Iris pigment epithelial cell (primary cell): ENCODE data around the gene GRAPL.
"Not testable (repeated sequence)": the region's sequence is repeated elsewhere in the genome, so short reads cannot be mapped to it uniquely, and the experiment has no call there.

ENCODE experiments used
- DNase-seq: peaks from one replicate; pipeline ENCODE4 v3.0.0-alpha.2; 2011; ENCODE audit warnings: low read depth

The GRAPL gene

DNA sequence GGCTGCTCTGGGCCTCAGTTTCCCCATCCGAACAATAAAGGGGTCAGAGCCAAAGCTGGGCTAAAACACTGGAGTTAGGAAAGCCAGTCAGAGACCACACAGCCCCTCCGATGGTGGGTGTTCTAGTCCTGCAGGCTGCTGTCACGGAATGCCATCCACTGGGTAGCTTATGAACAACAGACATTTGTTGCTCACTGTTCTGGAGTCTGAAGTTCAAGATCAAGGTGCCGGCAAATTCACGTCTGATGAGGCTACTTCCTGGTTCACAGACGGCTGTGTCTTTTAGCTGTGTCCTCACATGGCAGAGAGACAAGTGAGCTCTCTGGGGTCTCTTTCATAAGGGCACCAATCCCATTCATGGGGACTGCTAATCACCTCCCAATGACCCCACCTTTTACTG, 9.2 kb downstream of the GRAPL start:
- DNase-seq: not testable (repeated sequence)

DNA sequence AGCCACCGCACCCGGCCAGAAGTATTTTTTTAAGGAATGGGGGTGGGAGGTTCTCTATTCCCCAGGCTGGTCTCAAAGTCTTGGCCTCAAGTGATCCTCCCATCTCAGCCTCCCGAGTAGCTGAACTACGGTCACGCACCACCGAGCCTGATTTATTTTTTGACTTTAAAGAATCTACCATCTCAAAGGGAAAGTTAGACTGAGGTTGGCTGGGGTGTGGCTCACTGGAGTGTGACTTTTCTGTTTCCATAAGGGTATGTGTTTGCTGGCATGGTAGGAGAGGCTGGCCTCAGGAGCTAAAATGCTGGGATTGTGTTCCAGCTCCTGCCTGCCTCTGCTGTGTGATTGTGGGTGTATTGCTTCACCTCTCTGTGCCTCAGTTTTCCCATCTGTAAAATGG, 10.6 kb downstream of the GRAPL start:
- not testable (repeated sequence) for DNase-seq

DNA sequence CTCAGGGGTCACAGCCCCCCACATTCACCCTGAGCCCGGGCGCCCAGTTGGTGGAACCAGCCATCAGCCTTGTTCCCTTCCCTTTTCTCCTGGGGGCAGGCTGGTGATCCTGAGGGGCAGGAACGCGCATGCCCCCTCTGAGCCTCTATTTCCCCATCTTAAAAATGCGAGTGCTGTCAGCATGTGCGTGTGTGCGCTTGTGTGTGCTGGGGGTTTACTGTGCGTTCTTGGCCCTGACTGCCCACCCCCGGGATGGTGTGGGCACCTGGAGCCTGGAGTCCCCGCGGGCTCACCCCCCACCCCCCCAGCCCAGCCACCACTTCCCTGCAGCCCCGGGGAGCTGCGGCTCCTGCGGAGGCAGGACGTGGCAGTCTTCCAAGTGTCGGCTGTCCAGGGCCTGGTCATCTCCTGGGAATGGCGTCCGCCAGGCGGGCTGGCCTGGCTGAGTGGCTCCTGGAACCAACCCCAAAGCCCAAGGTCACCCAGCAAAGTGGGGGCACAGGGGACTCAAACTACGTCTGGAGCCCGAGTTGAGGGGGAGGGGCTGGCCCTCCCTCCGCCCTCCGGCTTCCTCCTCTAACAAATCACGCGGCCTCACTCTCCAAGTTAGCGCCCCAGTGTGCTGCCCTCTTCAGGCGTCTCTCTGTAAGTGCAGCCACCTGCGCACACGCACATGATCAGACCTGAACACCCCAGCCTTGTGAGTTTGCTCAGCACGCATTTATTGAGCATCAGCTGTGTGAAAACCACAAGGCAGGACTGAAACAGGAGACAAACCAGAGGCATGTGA, 14.2 kb downstream of the GRAPL start:
- not testable (repeated sequence) for DNase-seq

DNA sequence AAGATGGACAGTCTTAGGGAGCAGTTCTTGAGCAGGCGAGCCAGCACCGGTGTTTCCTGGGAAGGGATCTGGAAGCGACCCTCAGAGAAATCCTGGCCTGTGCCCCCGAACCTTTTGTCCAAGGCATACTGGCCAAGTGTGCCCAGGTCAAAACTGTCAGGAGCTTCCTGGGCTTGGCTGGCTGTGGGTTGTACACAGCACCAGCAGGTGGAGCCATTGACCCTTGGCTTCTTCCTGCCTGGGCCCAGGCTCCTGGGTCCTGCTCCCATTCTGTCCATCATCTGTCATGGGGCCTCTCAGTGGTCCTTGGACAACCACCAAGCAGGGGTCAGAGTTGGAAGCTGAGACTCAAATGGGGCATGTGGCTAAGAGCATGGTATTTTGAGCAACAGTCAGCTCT, 15.0 kb downstream of the GRAPL start:
- DNase-seq: not testable (repeated sequence)

DNA sequence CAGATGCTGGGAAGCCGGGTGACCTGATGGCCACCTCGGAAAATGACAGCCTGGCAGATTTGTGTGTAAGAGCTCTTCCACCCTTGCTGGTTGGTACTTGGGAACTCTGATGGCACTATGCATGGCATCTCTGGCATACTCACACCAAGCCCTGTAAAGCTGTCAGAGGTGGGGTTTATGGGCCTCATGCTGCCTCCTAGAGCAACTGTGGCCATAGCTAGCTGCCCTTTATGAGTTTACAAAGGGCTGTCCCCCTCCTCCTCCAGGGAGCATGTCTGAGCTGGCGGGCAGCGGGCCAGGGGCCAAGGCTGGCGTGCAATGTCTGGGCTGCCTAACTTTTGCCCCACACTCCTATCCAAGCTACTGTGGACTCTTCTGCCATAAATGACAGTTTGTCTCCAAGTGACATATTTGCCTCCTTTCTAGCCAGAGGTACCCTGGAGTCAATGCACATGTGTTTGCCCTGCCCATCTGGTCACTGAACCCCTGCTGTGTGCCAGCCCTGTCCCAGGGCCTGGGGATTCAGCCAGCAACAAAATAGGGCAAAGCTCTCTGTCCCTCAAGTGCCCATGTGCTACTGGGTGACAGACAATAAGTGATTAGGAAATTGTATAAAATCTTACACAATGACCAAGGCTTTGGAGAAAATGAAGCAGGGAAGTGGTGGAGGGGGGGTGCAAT, 15.8 kb downstream of the GRAPL start:
- DNase-seq: not testable (repeated sequence)

DNA sequence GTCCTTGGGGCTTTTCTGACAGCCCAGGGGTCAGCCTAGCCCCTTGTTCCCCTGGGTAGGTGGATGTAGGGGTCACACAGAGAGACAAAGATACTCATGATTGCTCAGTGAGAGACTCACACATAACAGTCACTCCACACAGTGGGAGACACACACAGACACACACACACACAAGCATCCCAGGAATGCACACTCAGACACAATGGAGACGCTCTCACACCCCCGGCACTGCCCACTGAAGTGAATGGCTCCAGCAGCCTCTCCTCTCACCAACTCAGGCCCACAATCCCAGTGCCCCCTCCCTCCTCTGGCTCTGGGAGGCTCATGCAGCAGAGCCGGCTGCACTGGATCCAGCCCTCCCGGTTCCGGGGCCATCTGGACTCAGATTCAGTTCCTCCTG, 17.0 kb downstream of the GRAPL start:
- DNase-seq: not testable (repeated sequence)

DNA sequence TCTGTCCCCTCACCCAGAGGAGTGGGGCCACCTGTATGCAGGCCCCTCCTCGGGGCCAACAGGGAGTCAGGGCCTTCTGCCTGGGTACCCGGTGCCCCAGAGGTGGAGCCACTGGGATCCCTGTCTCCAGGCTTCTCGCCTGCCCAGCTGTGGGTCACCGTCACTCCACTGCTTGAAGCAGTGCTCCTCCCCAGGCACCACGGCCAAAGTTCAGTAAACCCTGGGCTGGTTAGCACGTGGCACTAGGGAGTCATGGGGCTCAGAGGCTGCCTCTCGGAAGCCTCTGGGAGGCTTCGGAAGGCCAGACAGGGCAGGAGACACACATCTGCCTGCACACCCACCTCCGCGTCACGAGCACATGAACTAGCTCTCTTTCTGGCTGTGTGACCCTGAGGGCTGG, 18.1 kb downstream of the GRAPL start:
- DNase-seq: not testable (repeated sequence)

DNA sequence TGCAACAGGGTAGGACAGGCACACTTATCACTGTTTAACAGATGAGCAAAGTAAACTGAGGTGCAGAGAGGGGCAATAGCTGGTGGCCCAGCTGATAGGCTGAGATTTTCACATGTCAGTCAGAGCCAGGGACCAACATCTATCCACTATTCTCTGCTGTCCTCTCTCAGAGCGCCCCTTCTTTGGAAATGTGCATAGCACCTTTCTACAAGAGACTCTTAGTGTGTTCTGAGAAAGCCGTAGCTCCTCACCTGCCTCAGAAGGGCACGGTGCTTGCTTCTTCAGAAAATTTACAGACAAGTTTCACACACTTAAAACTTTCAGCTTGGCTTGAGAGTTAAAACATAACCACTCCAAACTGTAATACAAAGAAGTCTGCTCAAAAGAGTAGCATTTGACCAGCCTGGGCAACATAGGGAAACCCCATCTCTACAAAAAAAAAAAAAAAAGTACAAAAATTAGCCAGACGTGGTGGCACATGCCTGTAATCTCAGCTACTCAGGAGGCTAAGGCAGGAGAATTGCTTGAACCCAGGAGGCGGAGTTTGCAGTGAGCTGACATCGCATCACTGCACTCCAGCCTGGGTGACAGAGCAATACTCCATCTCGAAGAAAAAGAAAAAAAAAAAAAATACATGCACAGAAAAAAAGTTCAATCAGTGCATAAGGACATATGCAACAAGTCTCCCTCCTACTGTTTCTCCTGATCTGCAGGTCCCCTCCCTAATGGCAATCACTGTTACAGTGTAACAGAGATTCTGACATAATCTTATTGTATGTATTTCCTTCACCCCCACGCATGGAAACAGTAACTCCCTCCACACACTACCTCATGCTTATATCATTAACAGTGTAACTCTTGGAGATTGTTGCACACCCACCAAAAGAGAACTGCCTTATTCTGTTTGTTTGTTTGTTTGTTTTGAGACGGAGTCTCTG, 23.6 kb downstream of the GRAPL start:
- not testable (repeated sequence) for DNase-seq

DNA sequence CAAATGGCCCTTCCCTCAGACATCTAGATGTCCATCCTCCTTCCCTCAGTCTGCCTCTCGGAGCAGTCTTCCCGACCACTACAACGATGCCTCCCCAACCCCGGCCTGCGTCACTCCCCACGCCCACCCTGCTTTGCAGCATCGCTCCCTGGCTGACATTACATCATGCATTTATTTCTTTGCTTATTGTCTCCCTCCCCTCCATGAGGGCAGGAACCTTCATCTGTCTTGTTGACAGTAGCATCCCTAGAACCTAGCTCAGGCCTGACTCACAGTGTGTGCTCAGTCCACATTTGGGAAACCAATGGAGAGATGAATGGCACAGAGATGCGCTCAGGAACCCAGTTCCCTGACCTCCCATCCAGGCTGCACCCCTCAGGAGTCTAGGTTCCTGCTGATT, 30.2 kb downstream of the GRAPL start:
- DNase-seq: not testable (repeated sequence)

DNA sequence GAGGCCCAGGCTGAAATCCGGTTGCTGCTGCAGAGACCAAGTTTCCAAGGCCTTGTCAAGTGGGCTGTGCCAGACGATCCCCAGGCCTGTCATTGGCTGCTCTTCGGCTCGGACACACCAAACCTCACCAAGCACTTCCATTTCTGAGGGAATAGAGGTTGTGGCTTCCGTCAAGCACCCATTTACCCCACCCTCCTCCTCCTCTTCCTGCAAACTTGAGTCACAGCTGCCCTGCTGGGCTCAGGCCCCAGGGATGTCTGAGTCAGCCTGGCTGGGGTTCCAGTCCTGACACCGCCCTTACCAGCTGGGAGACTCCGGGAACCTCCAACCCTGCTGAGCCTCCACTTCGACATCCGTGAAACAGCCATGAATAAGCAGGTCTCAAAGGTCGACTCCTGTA, 31.1 kb downstream of the GRAPL start:
- not testable (repeated sequence) for DNase-seq

DNA sequence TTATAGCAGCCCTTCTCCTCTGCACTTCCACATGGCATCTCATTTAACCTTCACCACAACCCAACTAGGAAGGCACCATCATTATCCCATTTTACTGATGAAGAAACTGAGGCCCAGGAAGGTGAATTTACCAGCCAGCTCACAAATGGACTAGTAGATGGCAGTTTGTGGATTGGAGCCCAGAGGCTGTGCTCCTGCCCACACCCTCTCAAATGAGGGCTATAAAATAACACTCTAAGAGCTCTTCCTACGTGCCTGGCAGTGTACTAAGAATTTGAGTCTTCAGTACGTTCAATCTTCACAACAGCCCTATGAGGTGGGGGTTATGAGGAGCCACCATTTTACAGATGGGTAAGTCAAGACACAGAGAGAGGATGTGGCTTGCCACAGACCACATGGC, 31.5 kb downstream of the GRAPL start:
- not testable (repeated sequence) for DNase-seq

DNA sequence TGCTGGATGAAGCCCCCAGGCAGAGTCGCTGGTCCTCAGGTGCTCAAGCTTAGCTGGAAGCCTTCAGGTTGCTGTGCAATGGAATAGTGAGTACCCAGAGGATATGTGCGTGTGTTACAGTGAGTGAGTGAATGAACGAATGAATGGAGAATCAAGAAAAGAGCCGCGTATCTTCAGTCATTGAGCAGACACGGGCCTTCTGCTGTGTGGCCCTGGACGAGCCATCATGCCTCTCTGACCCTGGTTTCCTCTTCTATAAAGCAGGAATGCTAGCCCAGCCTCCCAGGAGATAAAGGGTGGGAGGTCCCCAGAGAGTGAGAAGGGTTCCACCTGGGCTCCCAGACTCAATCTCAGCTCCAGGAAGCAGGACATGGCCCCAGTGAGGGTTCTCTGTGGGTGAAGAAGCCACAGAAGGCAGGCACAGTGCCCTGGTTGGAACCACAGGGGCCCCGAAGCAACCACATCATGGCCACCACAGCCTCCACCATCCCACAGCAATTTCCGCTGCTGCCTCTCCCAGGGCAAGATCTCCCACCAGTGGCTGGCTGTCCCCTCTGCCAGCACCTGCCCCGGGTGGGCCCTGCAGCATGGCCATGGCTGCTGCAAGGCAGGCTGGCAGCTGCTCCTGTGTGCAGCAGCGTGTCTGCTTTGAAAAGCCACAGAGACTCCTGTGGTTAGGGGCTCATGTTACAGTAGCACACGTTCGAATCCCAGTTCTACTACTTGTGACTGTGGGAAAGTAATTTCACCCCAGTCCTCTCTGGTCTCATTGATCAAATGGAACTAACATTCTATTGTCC, 34.1 kb downstream of the GRAPL start:
- DNase-seq: not testable (repeated sequence)

DNA sequence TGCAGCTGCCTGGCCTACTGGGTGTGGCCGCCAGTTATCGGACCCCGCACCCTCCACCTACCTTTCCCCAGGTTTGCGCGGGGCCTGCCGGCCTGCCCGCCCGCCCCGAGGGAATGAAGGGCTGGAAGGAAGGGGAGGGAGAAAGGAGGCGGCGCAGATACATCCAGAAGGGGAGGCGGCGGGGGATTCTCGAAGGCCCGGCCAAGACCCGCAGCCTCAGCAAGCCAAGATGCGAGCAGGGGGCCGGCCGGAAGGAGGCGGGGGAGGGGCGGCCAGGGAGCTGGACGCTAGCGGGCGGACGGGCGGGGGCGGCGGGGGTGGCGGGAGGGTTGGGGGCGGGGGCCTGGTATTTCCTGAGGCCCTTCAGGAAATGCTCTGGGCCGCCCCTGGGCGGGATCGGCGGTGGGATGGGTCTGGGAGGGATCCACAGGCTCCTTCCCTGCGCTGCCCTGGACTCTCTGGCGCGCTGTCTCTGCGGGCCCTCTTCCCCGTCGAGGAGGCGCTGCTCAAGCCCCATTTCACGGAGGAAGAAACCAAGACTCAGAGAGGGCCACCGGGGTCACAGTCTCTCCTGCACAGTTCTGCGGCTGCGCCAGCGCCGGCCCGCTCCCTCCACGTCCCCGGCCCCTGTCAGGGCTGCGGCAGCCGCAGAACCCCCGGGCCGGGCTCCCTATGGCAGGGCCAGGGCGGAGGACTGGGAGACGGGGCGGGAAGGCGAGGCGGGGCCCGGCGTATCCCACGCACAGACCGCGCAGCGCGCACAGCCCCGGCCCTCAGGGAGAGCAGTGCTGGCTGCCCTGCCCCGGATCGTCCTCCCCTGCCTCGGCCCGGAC, 35.2 kb downstream of the GRAPL start:
- DNase-seq: not testable (repeated sequence)

DNA sequence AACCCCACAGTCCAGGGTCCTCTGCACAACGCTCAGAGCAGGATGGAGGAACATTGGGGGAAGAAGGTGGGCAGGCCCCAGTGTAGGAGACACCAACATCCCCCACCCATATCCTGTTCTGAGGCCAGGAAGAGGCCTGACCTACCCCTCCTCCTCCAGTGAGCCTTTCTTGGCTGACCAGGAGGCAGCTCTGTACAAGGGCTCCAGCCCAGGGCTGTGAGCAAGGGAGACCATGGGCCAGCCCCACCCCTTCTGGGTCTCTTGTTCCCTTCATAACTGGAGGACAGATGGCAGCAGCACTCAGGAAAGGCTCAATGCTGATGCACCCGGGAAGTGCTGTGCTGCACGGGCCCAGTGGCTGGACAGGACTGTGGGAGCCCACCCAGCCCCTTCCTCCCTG, 47.0 kb downstream of the GRAPL start:
- not testable (repeated sequence) for DNase-seq

DNA sequence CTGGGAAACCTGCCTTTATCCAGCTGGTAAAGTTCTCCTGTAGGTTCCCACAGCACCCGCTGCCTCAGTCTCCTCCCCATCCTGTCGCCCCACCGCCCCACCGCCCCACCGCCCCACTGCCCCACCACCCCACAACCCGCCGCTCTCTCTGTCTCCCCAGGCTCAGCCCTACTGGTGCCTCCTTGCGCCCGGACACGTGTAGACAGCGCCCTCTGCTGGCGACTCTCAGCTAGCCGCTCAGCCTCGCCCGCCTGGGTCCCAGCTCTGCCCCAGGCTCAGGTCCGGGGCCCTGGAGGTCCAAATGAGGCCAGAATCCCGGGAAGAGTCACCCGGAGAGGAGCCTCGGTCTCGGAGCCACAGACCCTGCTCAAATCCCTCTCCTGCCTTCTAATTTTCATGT, 48.0 kb downstream of the GRAPL start:
- not testable (repeated sequence) for DNase-seq

DNA sequence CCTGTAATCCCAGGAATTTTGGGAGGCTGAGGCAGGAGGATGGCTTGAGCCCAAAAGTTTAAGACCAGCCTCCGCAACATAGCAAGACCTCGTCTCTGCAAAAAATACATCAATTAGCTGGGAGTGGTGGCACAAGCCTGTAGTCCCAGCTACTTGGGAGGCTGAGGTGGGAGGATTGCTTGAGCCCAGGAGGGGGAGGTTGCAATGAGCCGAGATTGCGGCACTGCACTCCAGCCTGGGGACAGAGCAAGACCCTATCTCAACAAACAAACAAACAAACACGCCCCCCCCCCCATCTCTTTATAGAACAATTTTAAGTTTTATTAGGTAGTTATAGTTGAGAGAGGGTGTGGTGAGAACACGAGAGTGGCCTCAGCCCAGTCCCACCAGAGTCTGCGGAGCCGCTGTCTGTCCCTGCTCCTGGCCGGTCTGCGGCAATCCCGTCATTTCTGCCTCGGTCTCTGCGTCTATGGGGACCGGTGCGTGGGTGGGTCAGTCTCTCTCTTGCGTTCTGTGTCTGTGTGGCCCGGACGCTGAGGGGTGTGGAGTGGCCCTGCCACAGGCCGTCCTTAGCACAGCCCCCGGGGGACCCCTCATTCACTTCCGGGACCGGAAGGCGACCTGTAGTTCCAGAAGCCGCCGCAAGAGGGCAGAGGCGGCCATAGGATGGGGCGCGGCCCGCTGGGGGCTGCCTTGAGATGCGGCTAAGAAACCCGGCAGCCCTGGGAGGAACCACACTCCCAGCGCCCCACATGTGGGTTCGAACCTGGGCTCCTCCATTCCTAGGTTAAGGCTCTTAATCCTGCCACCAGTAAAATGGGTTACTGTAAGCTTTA, 53.9 kb downstream of the GRAPL start:
- DNase-seq: not testable (repeated sequence)

DNA sequence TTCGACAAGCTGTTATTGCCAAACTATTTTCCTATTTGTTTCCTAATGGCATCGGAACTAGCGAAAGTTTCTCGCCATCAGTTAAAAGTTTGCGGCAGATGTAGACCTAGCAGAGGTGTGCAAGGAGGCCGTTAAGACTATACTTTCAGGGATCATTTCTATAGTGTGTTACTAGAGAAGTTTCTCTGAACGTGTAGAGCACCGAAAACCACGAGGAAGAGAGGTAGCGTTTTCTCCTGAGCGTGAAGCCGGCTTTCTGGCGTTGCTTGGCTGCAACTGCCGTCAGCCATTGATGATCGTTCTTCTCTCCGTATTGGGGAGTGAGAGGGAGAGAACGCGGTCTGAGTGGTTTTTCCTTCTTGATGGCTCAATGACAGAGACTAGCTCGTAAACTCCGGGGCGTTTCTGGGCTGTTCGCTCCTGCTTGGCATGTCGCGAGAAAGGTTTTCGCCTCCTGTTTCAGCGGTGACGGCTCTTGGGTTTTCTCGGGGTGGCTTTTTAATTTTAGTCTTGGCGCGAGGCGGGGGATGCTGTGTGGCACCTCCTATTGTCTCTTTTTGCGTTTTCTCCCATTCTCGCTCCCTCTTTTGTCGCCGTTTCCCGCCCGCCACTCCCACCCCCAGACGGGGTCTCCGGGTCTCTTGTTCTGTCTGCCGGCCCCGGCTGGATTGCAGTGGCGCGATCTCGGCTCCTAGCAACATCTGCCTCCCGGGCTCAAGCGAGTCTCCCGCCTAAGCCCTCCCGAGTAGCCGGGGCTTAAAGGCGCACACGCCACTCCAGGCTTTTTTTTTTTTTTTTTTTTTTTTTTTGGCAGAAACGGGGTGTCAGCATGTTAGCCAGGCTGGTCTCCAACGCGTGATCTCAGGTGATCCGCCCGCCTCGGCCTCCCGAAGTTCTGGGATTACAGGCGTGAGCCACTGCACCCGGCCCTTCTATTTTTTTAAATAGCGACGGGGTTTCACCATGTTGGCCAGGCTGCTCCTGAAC, 60.8 kb downstream of the GRAPL start:
- DNase-seq: not testable (repeated sequence)
